Neural progenitor cell (in vitro differentiated cells): ENCODE results near the gene CRB2.
A peak's percentile ranks its signal among the peaks of the same experiment; 100 is the strongest.

Experiments used
- CTCF ChIP-seq: fragments of 200-600 bp; sonication (generic); IDR thresholded peaks from 2 replicates; pipeline ENCODE4 v1.5.1; 2017; ENCODE audit warnings: antibody characterized with exemption, mild to moderate bottlenecking
- EZH2 ChIP-seq: fragments of 200-600 bp; sonication (generic); IDR thresholded peaks from 2 replicates; pipeline ENCODE4 v1.6.1; 2017; ENCODE audit warnings: antibody characterized with exemption, mild to moderate bottlenecking, moderate library complexity
- EZH2phosphoT487 ChIP-seq: fragments of 200-600 bp; sonication (generic); IDR thresholded peaks from 2 replicates; pipeline ENCODE4 v1.6.1; 2017; ENCODE audit warnings: antibody characterized with exemption

GRCh38 chr9:123353984-123354591 is 1.9 kb upstream of the CRB2 start:
- TF ChIP-seq CTCF (peak; percentile 85), EZH2 (no peak), EZH2phosphoT487 (no peak)
